ENCODE results near the gene CLSTN3.

DNA sequence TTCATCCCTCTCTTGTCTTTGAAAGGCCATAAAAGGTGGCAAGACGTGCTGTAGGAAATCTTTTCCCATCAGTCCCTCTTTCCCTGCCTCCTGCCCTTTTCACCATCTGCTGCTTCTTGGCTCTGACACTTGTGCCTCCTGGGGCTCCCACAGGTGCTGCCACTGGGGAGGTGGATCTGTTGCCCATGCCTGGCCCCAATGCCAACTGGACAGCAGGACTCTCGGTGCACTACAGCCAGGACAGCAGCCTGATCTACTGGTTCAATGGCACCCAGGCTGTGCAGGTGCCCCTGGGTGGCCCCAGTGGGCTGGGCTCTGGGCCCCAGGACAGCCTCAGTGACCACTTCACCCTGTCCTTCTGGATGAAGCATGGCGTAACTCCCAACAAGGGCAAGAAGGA is 6.5 kb downstream of the CLSTN3 start:
- TF ChIP-seq, protein P1, sequence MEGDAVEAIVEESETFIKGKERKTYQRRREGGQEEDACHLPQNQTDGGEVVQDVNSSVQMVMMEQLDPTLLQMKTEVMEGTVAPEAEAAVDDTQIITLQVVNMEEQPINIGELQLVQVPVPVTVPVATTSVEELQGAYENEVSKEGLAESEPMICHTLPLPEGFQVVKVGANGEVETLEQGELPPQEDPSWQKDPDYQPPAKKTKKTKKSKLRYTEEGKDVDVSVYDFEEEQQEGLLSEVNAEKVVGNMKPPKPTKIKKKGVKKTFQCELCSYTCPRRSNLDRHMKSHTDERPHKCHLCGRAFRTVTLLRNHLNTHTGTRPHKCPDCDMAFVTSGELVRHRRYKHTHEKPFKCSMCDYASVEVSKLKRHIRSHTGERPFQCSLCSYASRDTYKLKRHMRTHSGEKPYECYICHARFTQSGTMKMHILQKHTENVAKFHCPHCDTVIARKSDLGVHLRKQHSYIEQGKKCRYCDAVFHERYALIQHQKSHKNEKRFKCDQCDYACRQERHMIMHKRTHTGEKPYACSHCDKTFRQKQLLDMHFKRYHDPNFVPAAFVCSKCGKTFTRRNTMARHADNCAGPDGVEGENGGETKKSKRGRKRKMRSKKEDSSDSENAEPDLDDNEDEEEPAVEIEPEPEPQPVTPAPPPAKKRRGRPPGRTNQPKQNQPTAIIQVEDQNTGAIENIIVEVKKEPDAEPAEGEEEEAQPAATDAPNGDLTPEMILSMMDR (IDR thresholded peaks at IDR 0.05), result no peak
- TF ChIP-seq SP1 (CRISPR knock-in tag; conservative IDR thresholded peaks at IDR 0.05) (no peak), EMX1 (CRISPR knock-in tag; IDR thresholded peaks at IDR 0.05) (no peak), SMAD3 (CRISPR knock-in tag; IDR thresholded peaks at IDR 0.05; ENCODE audit: borderline replicate concordance) (no peak), ESRRA (CRISPR knock-in tag; IDR thresholded peaks at IDR 0.05; ENCODE audit: borderline replicate concordance) (no peak)
- TF ChIP-seq, protein P2, sequence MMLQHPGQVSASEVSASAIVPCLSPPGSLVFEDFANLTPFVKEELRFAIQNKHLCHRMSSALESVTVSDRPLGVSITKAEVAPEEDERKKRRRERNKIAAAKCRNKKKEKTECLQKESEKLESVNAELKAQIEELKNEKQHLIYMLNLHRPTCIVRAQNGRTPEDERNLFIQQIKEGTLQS (CRISPR knock-in tag; conservative IDR thresholded peaks at IDR 0.05), result no peak
- TF ChIP-seq, protein P3, sequence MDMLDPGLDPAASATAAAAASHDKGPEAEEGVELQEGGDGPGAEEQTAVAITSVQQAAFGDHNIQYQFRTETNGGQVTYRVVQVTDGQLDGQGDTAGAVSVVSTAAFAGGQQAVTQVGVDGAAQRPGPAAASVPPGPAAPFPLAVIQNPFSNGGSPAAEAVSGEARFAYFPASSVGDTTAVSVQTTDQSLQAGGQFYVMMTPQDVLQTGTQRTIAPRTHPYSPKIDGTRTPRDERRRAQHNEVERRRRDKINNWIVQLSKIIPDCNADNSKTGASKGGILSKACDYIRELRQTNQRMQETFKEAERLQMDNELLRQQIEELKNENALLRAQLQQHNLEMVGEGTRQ (CRISPR knock-in tag; IDR thresholded peaks at IDR 0.05), result no peak
